Mesodermal cell (in vitro differentiated cells): Measurements from ENCODE around the gene RBBP4. TPM values are rescaled to one million over a fixed set of nuclear protein-coding genes. Genes with fewer than 3 reads are reported as not detected.
A peak's percentile ranks its signal among the peaks of the same experiment; 100 is the strongest.

ENCODE experiments used
- H3K27ac ChIP-seq: 2 replicates; pipeline ENCODE4 v1.7.0; 2013; ENCODE audit warnings: mild to moderate bottlenecking, low read depth, low read length, moderate library complexity; ENCODE audit not compliant: severe bottlenecking
- H3K36me3 ChIP-seq: 2 replicates; pipeline ENCODE4 v1.7.1; 2013; ENCODE audit warnings: mild to moderate bottlenecking, low read length, moderate library complexity; ENCODE audit not compliant: control insufficient read depth, insufficient read depth
- H3K4me1 ChIP-seq: one replicate; pipeline ENCODE4 v1.7.1; 2013; ENCODE audit warnings: mild to moderate bottlenecking, low read length; ENCODE audit not compliant: insufficient read depth, control insufficient read depth, poor library complexity, severe bottlenecking
- H3K4me3 ChIP-seq: 2 replicates; pipeline ENCODE4 v1.7.0; 2013; ENCODE audit warnings: low read length, control low read depth, mild to moderate bottlenecking; ENCODE audit not compliant: insufficient read depth, poor library complexity, severe bottlenecking; ENCODE audit errors: extremely low read depth
- H3K9me3 ChIP-seq: 2 replicates; pipeline ENCODE4 v1.7.1; 2013; ENCODE audit warnings: mild to moderate bottlenecking, low read length, moderate library complexity; ENCODE audit not compliant: control insufficient read depth
- WGBS, 2 experiments: methylation state at CpG; one replicate each; pipeline ENCODE4 v1.1.5; 2013; ENCODE audit warnings: missing lambda C conversion rate in 2 of 2; ENCODE audit not compliant: insufficient coverage in 2 of 2; 5-methylcytosine and 5-hydroxymethylcytosine counted together
- polyA plus RNA-seq, 2 experiments: library from polyadenylated mRNA; stranded (reverse); fragments of 50-300 nt; gene quantifications; one replicate each; pipeline ENCODE4 v1.2.3, GENCODE V29; 2013

The RBBP4 gene
- 220 TPM for polyA plus RNA-seq (2013, experiment 1 of 2)
- 223 TPM for polyA plus RNA-seq (2013, experiment 2 of 2)

DNA sequence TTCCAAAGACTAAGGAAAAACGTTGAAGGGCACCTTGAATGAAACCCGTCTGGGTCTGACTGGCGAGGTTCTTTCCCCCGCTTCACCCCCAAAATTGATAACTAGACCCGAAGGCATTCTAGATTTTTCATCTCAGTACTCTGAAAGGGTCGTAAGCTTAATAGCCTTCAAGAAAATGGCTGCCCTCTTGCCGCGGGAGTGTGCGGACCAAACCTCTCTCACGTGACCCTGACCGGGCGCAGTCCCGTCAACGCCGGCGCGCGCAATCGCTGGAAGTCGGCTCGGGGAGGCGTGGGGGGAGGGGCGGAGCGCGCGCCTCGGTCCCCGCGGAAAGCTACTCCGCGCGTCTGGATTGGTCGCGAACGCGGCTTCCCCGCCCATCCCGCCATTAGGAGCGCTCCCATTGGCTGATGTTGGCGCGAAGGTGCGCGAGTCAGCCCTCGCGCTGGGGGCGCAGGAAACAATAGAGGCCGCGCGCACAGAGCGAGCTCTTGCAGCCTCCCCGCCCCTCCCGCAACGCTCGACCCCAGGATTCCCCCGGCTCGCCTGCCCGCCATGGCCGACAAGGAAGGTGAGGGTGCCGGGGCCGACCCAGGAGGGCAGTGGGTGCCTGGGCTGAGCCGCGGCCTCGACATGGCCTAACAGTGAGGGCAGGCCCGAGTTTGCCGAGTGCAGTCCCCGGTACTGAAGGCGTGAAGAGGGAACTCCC lies at the start of gene RBBP4:
RBBP4 (plus strand) TSS at position 457 of the 709 bp plus-strand sequence; CDS start at position 556, 99 bp downstream.
- Histone ChIP-seq H3K4me1 (peaks cover 15% of the 10 kb centered on the region), H3K27ac (peak within 1 kb of the TSS; percentile 99), H3K36me3 (peaks cover 42% of the 10 kb centered on the region), H3K9me3 (no peaks in the 10 kb centered on the region), H3K4me3 (peak within 1 kb of the TSS; percentile 74)
- WGBS, 2 experiments, result 0 to 1% methylated on average over 60 to 62 of the region's 67 CpGs

DNA sequence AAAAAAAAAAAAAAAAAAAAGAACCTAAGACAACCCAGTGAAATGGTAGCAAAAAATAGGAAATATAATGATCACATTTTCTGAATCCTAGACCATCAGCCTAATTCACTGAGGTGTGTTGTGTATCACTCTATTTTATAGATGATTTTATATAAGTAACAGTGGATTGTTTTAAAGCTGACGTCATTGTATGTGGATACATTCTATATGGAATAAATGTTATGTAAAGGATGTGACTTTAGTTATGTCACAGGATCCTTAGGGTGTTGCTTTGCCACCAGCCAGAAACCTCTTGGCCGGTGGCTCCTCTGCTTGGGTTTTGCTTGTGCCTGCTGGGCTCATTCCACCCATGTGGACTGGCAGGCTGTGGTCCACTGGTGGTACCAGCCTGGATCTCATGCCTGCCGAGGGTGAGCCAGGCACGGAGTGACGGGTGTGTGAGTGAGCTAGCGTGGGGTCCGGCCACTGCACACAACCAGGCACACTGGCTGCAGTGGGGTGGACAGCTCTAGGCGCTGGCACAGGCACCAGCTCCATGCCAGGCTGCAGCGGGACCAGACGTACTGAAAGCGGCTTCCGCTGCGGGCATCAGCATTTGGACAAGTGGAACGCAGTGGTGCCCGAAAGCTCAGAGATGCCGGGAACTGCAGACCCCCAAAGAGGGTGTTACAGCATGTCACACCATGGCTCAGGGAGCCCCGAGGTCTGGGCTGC lies 45.1 kb upstream of the RBBP4 start:
- H3K36me3 ChIP-seq, result peaks cover 9% of the 10 kb centered on the region
- no peaks in the 10 kb centered on the region for H3K9me3 ChIP-seq
- no peaks in the 10 kb centered on the region for H3K4me1 ChIP-seq
- no peak overlapping the region for H3K27ac ChIP-seq
- 95 to 97% methylated on average over 15 to 17 of the region's 17 CpGs for WGBS, 2 experiments
- H3K4me3 ChIP-seq, result no peak overlapping the region

DNA sequence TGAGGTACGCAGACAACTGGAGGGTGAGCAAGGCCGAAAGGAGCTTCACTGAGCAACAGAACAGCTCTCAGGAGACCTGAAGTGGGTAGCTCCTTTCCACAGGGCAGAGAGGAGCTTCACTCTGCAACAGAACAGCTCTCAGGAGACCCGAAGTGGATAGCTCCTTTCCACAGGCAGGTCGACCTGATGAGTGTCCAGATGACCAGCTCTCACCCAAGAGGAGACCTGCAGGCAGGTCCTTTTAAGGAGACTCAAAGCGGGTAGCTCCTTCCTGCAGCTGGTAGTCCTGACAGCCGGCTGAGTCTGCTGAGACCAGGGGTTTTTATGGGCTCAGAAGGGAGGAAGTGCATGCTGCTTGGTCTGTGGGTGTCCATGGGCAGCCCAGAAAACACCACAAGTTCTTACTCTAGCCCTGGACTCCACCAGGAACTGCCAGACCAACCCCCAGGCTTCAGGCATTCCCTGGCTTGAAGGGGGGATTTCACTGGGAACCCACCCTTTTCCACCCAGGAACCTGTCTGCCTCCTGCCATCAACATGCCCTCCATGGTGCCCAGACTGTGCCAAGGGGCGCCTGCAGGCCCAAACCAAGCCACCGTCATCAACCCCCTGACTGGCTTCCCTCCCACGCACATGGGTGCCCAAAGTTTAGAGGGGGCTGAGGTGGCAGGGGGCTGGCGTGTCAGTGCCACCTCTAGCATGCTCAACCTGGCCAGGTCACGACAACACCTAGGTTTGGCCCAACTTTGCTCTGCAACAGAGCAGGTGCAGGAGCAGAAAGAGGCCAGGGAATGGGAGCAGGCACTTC lies 44.2 kb upstream of the RBBP4 start:
- H3K36me3 ChIP-seq, result peaks cover 9% of the 10 kb centered on the region
- no peaks in the 10 kb centered on the region for H3K9me3 ChIP-seq
- no peaks in the 10 kb centered on the region for H3K4me1 ChIP-seq
- H3K4me3 ChIP-seq, result no peak overlapping the region
- 96 to 97% methylated on average over 9 to 10 of the region's 11 CpGs for WGBS, 2 experiments
- H3K27ac ChIP-seq, result no peak overlapping the region

DNA sequence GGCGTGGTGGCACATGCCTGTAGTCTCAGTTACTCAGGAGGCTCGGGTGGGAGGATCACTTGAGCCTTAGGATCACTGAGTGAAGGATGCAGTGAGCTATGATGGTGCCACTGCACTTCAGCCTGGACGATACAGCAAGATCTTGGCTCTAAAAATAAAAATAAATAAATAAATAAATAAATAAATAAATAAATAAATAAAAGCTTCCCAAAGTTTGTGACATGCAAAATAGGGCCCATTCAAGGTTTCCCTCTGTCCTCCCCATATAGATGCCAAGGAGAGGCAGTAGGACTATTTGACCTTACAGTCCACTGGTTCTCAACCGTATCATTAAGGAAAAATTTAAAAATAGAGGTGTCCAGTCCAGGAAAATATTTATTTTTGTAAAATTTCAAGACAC lies 41.8 kb upstream of the RBBP4 start:
- no peak overlapping the region for H3K4me3 ChIP-seq
- H3K9me3 ChIP-seq, result no peaks in the 10 kb centered on the region
- 91 to 94% methylated on average over 2 of the region's 4 CpGs for WGBS, 2 experiments
- no peaks in the 10 kb centered on the region for H3K4me1 ChIP-seq
- peaks cover 6% of the 10 kb centered on the region for H3K36me3 ChIP-seq
- H3K27ac ChIP-seq, result no peak overlapping the region

DNA sequence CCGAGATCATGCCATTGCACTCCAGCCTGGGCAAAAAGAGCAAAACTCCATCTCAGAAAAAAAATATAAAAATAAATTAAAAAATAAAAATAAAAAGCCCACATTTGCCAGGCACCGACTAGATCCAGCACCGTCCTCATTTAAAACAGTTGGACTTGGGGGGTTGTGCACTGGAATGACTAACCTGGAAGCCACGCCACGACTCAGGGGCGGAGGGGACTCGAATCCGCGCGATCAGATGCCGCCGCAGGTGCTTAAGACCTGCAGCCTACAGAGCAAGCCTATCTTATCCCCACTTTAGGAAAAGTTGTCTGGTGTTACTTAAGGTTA lies 39.2 kb upstream of the RBBP4 start:
- Histone ChIP-seq H3K27ac (no peak overlapping the region), H3K36me3 (no peaks in the 10 kb centered on the region), H3K4me1 (no peaks in the 10 kb centered on the region), H3K4me3 (peak overlapping the region; percentile 16), H3K9me3 (no peaks in the 10 kb centered on the region)
- WGBS, 2 experiments, result 27 to 42% methylated on average over 3 to 11 of the region's 12 CpGs

DNA sequence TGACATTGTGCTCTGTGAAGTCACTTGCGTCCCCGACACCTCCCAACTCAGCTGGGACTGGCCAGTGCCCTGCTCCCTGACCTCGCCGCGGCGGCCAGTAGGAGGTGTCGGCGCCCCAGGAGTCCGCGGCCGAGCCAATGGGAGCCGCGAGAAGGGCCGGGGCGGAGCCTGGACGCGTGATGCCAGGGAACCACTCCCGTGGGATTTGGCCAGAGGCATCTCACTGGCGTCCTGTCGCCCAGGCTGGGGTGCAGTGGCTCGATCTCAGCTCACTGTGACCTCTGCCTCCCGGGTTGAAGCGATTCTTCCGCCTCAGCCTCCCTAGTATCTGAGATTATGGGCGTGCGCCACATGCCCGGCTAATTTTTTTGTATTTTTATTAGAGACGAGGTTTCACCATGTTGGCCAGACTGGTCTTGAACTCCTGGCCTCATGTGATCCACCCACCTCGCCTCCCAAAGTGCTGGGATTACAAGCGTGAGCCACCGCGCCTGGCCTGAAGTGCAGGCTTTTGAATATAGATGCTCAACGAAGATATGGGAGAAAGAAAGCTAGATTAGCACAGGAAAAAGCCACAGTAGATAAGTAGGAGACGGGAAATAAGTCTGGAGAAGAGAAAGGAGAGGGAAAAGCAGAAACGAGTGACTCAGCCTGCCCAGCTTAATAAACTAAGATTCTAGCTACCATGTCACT lies 38.7 kb upstream of the RBBP4 start:
- Histone ChIP-seq H3K9me3 (no peaks in the 10 kb centered on the region), H3K36me3 (no peaks in the 10 kb centered on the region), H3K4me3 (peak overlapping the region; percentile 16), H3K4me1 (no peaks in the 10 kb centered on the region), H3K27ac (peak overlapping the region; percentile 8)
- WGBS, 2 experiments, result 53 to 55% methylated on average over 29 to 35 of the region's 35 CpGs

DNA sequence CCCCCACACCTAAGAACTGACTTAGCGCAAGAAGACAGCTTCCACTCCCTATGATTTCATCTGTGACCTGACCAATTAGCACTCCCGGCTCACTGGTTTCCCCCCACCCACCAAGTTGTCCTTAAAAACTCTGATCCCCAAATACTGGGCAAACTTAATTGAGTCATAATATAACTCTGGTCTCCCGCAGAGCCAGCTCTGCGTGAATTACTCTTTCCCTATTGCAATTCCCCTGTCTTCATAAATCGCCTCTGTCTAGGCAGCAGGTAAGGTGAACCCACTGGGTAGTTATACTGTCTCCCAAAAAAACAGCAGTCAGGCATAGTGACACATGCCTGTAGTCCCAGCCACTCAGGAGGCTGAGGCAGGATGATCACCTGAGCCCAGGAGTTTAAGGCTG lies 37.5 kb upstream of the RBBP4 start:
- Histone ChIP-seq H3K27ac (no peak overlapping the region), H3K9me3 (no peaks in the 10 kb centered on the region), H3K36me3 (peaks cover under 1% of the 10 kb centered on the region), H3K4me1 (no peaks in the 10 kb centered on the region), H3K4me3 (no peak overlapping the region)
- 93% methylated on average over 3 to 4 of the region's 5 CpGs for WGBS, 2 experiments

DNA sequence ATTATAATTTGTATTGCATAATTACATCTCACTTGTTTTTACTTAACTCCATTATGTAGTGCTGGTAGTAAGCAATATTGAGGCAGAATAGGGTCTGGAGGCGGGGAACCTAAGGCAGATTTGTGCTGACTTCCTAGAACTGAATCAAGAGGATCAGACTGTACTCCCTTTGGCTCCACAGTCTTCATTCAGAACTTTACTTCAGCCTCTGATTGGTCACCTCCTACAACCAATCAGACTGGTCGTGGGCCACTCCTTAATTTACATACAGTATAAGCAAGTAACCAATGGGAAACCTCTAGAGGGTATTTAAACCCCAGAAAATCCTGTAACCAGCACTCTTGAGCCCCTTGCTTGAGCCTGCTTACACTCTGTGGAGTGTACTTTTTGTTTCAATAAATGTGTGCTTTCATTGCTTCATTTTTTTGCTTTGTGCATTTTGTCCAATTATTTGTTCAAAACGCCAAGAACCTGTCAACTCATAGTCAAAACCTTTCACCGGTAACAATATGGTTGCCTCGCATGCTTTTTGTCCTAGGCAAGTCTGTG lies 32.3 kb upstream of the RBBP4 start:
- Histone ChIP-seq H3K36me3 (peaks cover 28% of the 10 kb centered on the region), H3K27ac (no peak overlapping the region), H3K4me3 (no peak overlapping the region), H3K9me3 (no peaks in the 10 kb centered on the region), H3K4me1 (no peaks in the 10 kb centered on the region)
- 91 to 97% methylated on average over 3 to 4 of the region's 5 CpGs for WGBS, 2 experiments

DNA sequence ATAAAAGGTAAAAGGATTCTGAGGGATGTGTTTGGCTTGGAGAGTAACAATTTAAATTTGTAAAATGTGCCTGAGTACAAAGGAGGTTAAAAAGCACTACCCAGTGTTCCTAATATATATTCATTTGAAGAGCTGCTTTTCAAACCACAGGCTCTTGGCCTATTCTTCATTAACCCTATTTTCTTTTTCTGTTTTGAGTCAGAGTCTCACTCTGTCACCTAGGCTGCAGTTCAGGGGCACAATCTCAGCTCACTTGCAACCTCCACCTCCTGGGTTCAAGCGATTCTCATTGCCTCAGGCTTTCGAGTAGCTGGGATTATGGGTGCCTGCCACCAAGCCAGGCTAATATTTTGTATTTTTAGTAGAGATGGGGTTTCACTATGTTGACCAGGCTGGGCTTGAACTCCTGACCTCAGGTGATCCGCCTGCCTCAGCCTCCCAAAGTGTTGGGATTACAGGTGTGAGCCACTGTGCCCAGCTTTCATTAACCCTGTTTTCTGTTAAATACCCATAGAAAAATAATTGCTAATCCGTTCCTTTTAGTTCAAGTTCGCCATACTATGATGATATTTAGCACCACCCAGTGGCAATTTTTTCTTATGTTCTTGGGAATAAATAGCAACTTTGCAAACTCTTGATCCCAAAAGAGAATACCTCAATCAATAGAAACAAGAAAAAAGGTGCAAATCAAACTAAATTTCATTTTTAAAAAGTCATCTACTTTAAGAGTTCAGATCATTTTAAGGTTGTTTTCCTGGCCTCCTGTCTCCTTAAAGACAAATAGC lies 31.1 kb upstream of the RBBP4 start:
- Histone ChIP-seq H3K36me3 (peaks cover 33% of the 10 kb centered on the region), H3K27ac (no peak overlapping the region), H3K9me3 (no peaks in the 10 kb centered on the region), H3K4me3 (no peak overlapping the region), H3K4me1 (no peaks in the 10 kb centered on the region)
- 91 to 100% methylated on average over 1 to 2 of the region's 5 CpGs for WGBS, 2 experiments
